Measurements from ENCODE around the gene AP3S1.

The AP3S1 gene

DNA sequence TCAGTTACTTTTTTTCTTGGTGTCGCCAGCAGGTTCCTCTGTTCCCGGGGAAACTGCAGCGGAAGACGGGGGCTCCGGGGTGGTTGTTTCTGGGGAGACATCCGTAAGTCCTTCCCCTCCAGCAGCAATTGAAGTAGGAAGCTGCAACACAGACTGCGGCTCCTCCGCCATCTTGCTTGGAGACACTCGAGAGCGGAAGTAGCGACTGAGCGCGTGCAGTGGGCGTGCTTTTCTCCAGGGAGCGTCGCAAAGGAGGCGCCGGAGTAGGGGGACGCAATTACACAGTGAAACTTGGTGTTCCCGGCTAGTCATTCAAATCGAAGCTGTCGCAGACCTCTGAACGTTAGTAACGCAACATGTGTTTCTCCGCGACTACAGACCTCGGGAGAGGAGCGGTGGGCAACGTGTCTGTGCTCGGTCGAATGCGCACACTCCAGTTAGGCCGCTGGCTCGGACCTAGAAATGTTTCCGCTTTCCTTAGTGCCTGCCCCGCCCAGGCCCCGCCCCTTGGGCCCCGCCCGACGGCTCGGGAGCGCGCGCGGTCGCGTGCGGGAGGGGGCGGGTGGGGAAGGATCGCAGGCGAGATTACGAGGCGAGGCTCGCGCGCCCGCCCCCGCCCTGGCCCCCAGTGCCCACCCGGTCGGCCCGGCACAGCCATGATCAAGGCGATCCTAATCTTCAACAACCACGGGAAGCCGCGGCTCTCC lies at the start of gene AP3S1, which contains the start of gene ATG12 (continued):
- TF ChIP-seq, protein P1, sequence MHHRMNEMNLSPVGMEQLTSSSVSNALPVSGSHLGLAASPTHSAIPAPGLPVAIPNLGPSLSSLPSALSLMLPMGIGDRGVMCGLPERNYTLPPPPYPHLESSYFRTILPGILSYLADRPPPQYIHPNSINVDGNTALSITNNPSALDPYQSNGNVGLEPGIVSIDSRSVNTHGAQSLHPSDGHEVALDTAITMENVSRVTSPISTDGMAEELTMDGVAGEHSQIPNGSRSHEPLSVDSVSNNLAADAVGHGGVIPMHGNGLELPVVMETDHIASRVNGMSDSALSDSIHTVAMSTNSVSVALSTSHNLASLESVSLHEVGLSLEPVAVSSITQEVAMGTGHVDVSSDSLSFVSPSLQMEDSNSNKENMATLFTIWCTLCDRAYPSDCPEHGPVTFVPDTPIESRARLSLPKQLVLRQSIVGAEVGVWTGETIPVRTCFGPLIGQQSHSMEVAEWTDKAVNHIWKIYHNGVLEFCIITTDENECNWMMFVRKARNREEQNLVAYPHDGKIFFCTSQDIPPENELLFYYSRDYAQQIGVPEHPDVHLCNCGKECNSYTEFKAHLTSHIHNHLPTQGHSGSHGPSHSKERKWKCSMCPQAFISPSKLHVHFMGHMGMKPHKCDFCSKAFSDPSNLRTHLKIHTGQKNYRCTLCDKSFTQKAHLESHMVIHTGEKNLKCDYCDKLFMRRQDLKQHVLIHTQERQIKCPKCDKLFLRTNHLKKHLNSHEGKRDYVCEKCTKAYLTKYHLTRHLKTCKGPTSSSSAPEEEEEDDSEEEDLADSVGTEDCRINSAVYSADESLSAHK (tag by site-specific recombination; IDR thresholded peaks at IDR 0.05) = 0 out of 2 replicates have a peak, but pooled peaks have one; percentile 9
- TF ChIP-seq ZNF768 (tag by site-specific recombination; IDR thresholded peaks at IDR 0.05) (no peak), PRDM10 (tag by site-specific recombination; IDR thresholded peaks at IDR 0.05) (peak; percentile 100), SCRT1 (tag by site-specific recombination; IDR thresholded peaks at IDR 0.05; ENCODE audit: borderline replicate concordance) (no peak), YY1 (tag by site-specific recombination; IDR thresholded peaks at IDR 0.05) (peak; percentile 93), GLI4 (tag by site-specific recombination; IDR thresholded peaks at IDR 0.05) (peak; percentile 49; the same call in 1 of the 2 replicates), GLIS1 (tag by site-specific recombination; IDR thresholded peaks at IDR 0.05) (no peak), ZNF148 (tag by site-specific recombination; IDR thresholded peaks at IDR 0.05; ENCODE audit: borderline replicate concordance) (no peak), IKZF3 (tag by site-specific recombination; IDR thresholded peaks at IDR 0.05) (no peak), ZBTB17 (tag by site-specific recombination; IDR thresholded peaks at IDR 0.05) (peak; percentile 91), SP7 (tag by site-specific recombination; IDR thresholded peaks at IDR 0.05) (peak; percentile 86), ZNF341 (tag by site-specific recombination; IDR thresholded peaks at IDR 0.05; ENCODE audit: low read depth) (no peak), ZNF549 (tag by site-specific recombination; IDR thresholded peaks at IDR 0.05) (no peak), ZBTB7A (tag by site-specific recombination; IDR thresholded peaks at IDR 0.05; ENCODE audit: low read depth) (peak; percentile 51; the same call in 1 of the 2 replicates), ZNF266 (tag by site-specific recombination; IDR thresholded peaks at IDR 0.05; ENCODE audit: low read depth) (no peak), ZXDB (tag by site-specific recombination; IDR thresholded peaks at IDR 0.05) (peak; percentile 89), SP2 (tag by site-specific recombination; IDR thresholded peaks at IDR 0.05) (peak; percentile 72), ZNF280C (tag by site-specific recombination; IDR thresholded peaks at IDR 0.05) (no peak), ZNF48 (tag by site-specific recombination; IDR thresholded peaks at IDR 0.05) (no peak), ZFP3 (tag by site-specific recombination; IDR thresholded peaks at IDR 0.05; ENCODE audit: low read depth) (no peak), HOXA7 (CRISPR knock-in tag; IDR thresholded peaks at IDR 0.05; ENCODE audit: borderline replicate concordance) (no peak), MEIS1 (CRISPR knock-in tag; IDR thresholded peaks at IDR 0.05; ENCODE audit: borderline replicate concordance) (no peak), ZNF280D (tag by site-specific recombination; IDR thresholded peaks at IDR 0.05) (0 out of 2 replicates have a peak, but pooled peaks have one; percentile 66)
- TF ChIP-seq, protein P2, sequence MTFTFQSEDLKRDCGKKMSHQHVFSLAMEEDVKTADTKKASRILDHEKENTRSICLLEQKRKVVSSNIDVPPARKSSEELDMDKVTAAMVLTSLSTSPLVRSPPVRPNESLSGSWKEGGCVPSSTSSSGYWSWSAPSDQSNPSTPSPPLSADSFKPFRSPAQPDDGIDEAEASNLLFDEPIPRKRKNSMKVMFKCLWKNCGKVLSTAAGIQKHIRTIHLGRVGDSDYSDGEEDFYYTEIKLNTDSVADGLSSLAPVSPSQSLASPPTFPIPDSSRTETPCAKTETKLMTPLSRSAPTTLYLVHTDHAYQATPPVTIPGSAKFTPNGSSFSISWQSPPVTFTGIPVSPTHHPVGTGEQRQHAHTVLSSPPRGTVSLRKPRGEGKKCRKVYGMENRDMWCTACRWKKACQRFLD (tag by site-specific recombination; IDR thresholded peaks at IDR 0.05) = no peak

Data from HEK293 (cell line).